Measurements from ENCODE around the gene SLC25A47.

DNA sequence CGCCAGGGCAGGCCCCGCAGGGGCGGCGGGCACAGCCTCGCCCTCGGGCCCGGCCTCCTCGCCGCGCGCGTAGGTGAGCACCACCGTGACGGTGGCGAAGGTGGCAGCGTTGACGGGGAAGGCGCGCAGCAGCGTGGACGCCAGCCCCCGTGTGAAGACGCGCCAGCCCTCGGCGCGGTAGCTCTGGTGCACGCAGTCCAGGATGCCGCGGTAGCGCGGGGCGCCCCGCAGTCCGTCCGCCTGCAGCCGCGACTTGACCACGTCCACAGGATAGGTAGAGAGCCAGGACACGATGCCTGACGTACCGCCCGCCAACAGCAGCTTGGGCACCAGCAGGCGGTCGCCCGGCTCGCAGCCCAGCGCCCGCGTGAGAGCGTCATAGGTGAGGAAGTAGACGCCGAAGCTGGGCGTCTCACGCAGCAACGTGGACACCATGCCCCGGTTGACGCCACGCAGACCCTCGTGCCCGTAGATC, 30.8 kb upstream of the SLC25A47 start:
- TF ChIP-seq, protein P1, sequence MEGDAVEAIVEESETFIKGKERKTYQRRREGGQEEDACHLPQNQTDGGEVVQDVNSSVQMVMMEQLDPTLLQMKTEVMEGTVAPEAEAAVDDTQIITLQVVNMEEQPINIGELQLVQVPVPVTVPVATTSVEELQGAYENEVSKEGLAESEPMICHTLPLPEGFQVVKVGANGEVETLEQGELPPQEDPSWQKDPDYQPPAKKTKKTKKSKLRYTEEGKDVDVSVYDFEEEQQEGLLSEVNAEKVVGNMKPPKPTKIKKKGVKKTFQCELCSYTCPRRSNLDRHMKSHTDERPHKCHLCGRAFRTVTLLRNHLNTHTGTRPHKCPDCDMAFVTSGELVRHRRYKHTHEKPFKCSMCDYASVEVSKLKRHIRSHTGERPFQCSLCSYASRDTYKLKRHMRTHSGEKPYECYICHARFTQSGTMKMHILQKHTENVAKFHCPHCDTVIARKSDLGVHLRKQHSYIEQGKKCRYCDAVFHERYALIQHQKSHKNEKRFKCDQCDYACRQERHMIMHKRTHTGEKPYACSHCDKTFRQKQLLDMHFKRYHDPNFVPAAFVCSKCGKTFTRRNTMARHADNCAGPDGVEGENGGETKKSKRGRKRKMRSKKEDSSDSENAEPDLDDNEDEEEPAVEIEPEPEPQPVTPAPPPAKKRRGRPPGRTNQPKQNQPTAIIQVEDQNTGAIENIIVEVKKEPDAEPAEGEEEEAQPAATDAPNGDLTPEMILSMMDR (IDR thresholded peaks at IDR 0.05), result no peak
- TF ChIP-seq POLR2A (IDR thresholded peaks at IDR 0.05) (no peak), POLR2AphosphoS5 (IDR thresholded peaks at IDR 0.05) (no peak)

Data from sigmoid colon (tissue), 4 donors.